ENCODE results near the gene FMO2.

FMO2 gene

GRCh38 chr1:171248841-171249240 lies 63.7 kb downstream of the FMO2 start:
- no peaks in the 10 kb centered on the region for H3K9me3 ChIP-seq (ENCODE audit: insufficient read depth, low read depth, low read length)
- peaks cover 4% of the 10 kb centered on the region for H3K79me2 ChIP-seq (ENCODE audit: control insufficient read depth, insufficient read depth, low read length, poor library complexity)
- no CpG with 5 or more reads among the region's 1 CpG for WGBS (ENCODE audit: extremely low coverage, insufficient coverage, insufficient read length)
- no peak overlapping the region for H3K4ac ChIP-seq (ENCODE audit: low read depth, low read length)
- no peak overlapping the region for H3K9ac ChIP-seq (ENCODE audit: low read length)
- H3K27ac ChIP-seq (ENCODE audit: low read depth, low read length) = no peak overlapping the region
- no peak overlapping the region for H2BK5ac ChIP-seq (ENCODE audit: low read depth, low read length, poor library complexity)
- H4K12ac ChIP-seq (ENCODE audit: low read depth, low read length) = no peak overlapping the region
- H2BK12ac ChIP-seq (ENCODE audit: low read length) = no peak overlapping the region
- no peak overlapping the region for H4K91ac ChIP-seq (ENCODE audit: low read depth, low read length)
- no peak overlapping the region for H3K4me3 ChIP-seq (ENCODE audit: low read depth, low read length)
- no peak overlapping the region for H4K8ac ChIP-seq (ENCODE audit: low read depth, low read length)
- peaks cover 0 to 5% of the 10 kb centered on the region in 2 experiments for H3K4me1 ChIP-seq (ENCODE audit: control insufficient read depth in 1 of 2, insufficient read depth in 2 of 2, low read length in 2 of 2)
- no peak overlapping the region for H3K23ac ChIP-seq (ENCODE audit: low read length)
- H3K27me3 ChIP-seq (ENCODE audit: insufficient read depth, low read length) = no peaks in the 10 kb centered on the region
- no peak for DNase-seq
- no peak overlapping the region for H3K14ac ChIP-seq (ENCODE audit: low read length)
- H3K79me1 ChIP-seq (ENCODE audit: low read length) = peaks cover 2% of the 10 kb centered on the region
- H2AK5ac ChIP-seq (ENCODE audit: low read length) = no peak overlapping the region
- no peak overlapping the region for H2AFZ ChIP-seq (ENCODE audit: insufficient read depth, low read length, poor library complexity)
- H2BK120ac ChIP-seq (ENCODE audit: insufficient read depth, low read length, poor library complexity) = no peak overlapping the region
- no peak overlapping the region for H3K4me2 ChIP-seq (ENCODE audit: low read length)
- no peaks in the 10 kb centered on the region for H3K36me3 ChIP-seq (ENCODE audit: control insufficient read depth in 1 of 2, insufficient read depth in 2 of 2, low read length in 2 of 2)
- no peak overlapping the region for H3K18ac ChIP-seq (ENCODE audit: low read length)

GRCh38 chr1:171250263-171250662 lies 65.2 kb downstream of the FMO2 start:
- Histone ChIP-seq H3K9ac (ENCODE audit: low read length) (no peak overlapping the region), H2BK5ac (ENCODE audit: low read depth, low read length, poor library complexity) (no peak overlapping the region), H2AFZ (ENCODE audit: insufficient read depth, low read length, poor library complexity) (no peak overlapping the region), H2BK120ac (ENCODE audit: insufficient read depth, low read length, poor library complexity) (no peak overlapping the region), H3K36me3 (ENCODE audit: control insufficient read depth in 1 of 2, insufficient read depth in 2 of 2, low read length in 2 of 2) (no peaks in the 10 kb centered on the region), H3K4me1 (ENCODE audit: control insufficient read depth in 1 of 2, insufficient read depth in 2 of 2, low read length in 2 of 2) (peaks cover 0 to 5% of the 10 kb centered on the region in 2 experiments), H3K9me3 (ENCODE audit: insufficient read depth, low read depth, low read length) (no peaks in the 10 kb centered on the region), H3K14ac (ENCODE audit: low read length) (no peak overlapping the region), H2BK12ac (ENCODE audit: low read length) (no peak overlapping the region), H3K18ac (ENCODE audit: low read length) (no peak overlapping the region), H3K27ac (ENCODE audit: low read depth, low read length) (no peak overlapping the region), H4K12ac (ENCODE audit: low read depth, low read length) (no peak overlapping the region), H3K4me3 (ENCODE audit: low read depth, low read length) (no peak overlapping the region), H2AK5ac (ENCODE audit: low read length) (no peak overlapping the region), H3K4me2 (ENCODE audit: low read length) (no peak overlapping the region), H3K27me3 (ENCODE audit: insufficient read depth, low read length) (no peaks in the 10 kb centered on the region), H3K23ac (ENCODE audit: low read length) (no peak overlapping the region), H4K8ac (ENCODE audit: low read depth, low read length) (no peak overlapping the region), H3K79me2 (ENCODE audit: control insufficient read depth, insufficient read depth, low read length, poor library complexity) (peaks cover 4% of the 10 kb centered on the region), H3K4ac (ENCODE audit: low read depth, low read length) (no peak overlapping the region), H4K91ac (ENCODE audit: low read depth, low read length) (no peak overlapping the region), H3K79me1 (ENCODE audit: low read length) (peaks cover 2% of the 10 kb centered on the region)
- no CpG with 5 or more reads among the region's 3 CpGs for WGBS (ENCODE audit: extremely low coverage, insufficient coverage, insufficient read length)
- DNase-seq = peak in 1 of 2 donors; percentile 36

- Histone ChIP-seq H4K8ac (ENCODE audit: low read depth, low read length) (peak overlapping the region; percentile 32), H3K9ac (ENCODE audit: low read length) (peak overlapping the region; percentile 65), H3K23ac (ENCODE audit: low read length) (no peak overlapping the region), H2AK5ac (ENCODE audit: low read length) (no peak overlapping the region), H3K4me3 (ENCODE audit: low read depth, low read length) (peak overlapping the region; percentile 66), H3K4me1 (ENCODE audit: control insufficient read depth in 1 of 2, insufficient read depth in 2 of 2, low read length in 2 of 2) (peaks cover 0 to 5% of the 10 kb centered on the region in 2 experiments), H3K27me3 (ENCODE audit: insufficient read depth, low read length) (no peaks in the 10 kb centered on the region), H3K18ac (ENCODE audit: low read length) (no peak overlapping the region), H4K12ac (ENCODE audit: low read depth, low read length) (no peak overlapping the region), H2AFZ (ENCODE audit: insufficient read depth, low read length, poor library complexity) (peak overlapping the region; percentile 66), H3K79me2 (ENCODE audit: control insufficient read depth, insufficient read depth, low read length, poor library complexity) (peaks cover 4% of the 10 kb centered on the region), H3K4ac (ENCODE audit: low read depth, low read length) (no peak overlapping the region), H2BK12ac (ENCODE audit: low read length) (no peak overlapping the region), H3K36me3 (ENCODE audit: control insufficient read depth in 1 of 2, insufficient read depth in 2 of 2, low read length in 2 of 2) (no peaks in the 10 kb centered on the region), H3K14ac (ENCODE audit: low read length) (no peak overlapping the region), H3K4me2 (ENCODE audit: low read length) (peak overlapping the region; percentile 96), H2BK120ac (ENCODE audit: insufficient read depth, low read length, poor library complexity) (no peak overlapping the region), H3K27ac (ENCODE audit: low read depth, low read length) (no peak overlapping the region), H4K91ac (ENCODE audit: low read depth, low read length) (no peak overlapping the region), H3K79me1 (ENCODE audit: low read length) (peaks cover 2% of the 10 kb centered on the region), H3K9me3 (ENCODE audit: insufficient read depth, low read depth, low read length) (no peaks in the 10 kb centered on the region), H2BK5ac (ENCODE audit: low read depth, low read length, poor library complexity) (no peak overlapping the region)
- DNase-seq = peak; percentile 17 to 52
- no CpG with 5 or more reads among the region's 34 CpGs for WGBS (ENCODE audit: extremely low coverage, insufficient coverage, insufficient read length)
Measured at GRCh38 chr1:171251042-171251951, 66.2 kb downstream of the FMO2 start.

GRCh38 chr1:171251952-171252300 lies 66.8 kb downstream of the FMO2 start:
- Histone ChIP-seq H3K79me2 (ENCODE audit: control insufficient read depth, insufficient read depth, low read length, poor library complexity) (peaks cover 4% of the 10 kb centered on the region), H2BK5ac (ENCODE audit: low read depth, low read length, poor library complexity) (no peak overlapping the region), H3K14ac (ENCODE audit: low read length) (no peak overlapping the region), H2AFZ (ENCODE audit: insufficient read depth, low read length, poor library complexity) (no peak overlapping the region), H4K12ac (ENCODE audit: low read depth, low read length) (no peak overlapping the region), H3K18ac (ENCODE audit: low read length) (no peak overlapping the region), H3K23ac (ENCODE audit: low read length) (no peak overlapping the region), H3K4me3 (ENCODE audit: low read depth, low read length) (no peak overlapping the region), H3K79me1 (ENCODE audit: low read length) (peaks cover 2% of the 10 kb centered on the region), H4K8ac (ENCODE audit: low read depth, low read length) (no peak overlapping the region), H3K9ac (ENCODE audit: low read length) (no peak overlapping the region), H2BK12ac (ENCODE audit: low read length) (no peak overlapping the region), H3K4me1 (ENCODE audit: control insufficient read depth in 1 of 2, insufficient read depth in 2 of 2, low read length in 2 of 2) (peaks cover 0 to 5% of the 10 kb centered on the region in 2 experiments), H3K36me3 (ENCODE audit: control insufficient read depth in 1 of 2, insufficient read depth in 2 of 2, low read length in 2 of 2) (no peaks in the 10 kb centered on the region), H2AK5ac (ENCODE audit: low read length) (no peak overlapping the region), H3K27ac (ENCODE audit: low read depth, low read length) (no peak overlapping the region), H3K27me3 (ENCODE audit: insufficient read depth, low read length) (no peaks in the 10 kb centered on the region), H2BK120ac (ENCODE audit: insufficient read depth, low read length, poor library complexity) (no peak overlapping the region), H3K4me2 (ENCODE audit: low read length) (peak overlapping the region; percentile 96), H3K9me3 (ENCODE audit: insufficient read depth, low read depth, low read length) (no peaks in the 10 kb centered on the region), H3K4ac (ENCODE audit: low read depth, low read length) (no peak overlapping the region), H4K91ac (ENCODE audit: low read depth, low read length) (no peak overlapping the region)
- WGBS (ENCODE audit: extremely low coverage, insufficient coverage, insufficient read length) = no CpG with 5 or more reads among the region's 6 CpGs
- no peak for DNase-seq
